ENCODE data around the gene OVCH2.
"Not testable (repeated sequence)": the region's sequence is repeated elsewhere in the genome, so short reads cannot be mapped to it uniquely, and the experiment has no call there.

The OVCH2 gene, protein sequence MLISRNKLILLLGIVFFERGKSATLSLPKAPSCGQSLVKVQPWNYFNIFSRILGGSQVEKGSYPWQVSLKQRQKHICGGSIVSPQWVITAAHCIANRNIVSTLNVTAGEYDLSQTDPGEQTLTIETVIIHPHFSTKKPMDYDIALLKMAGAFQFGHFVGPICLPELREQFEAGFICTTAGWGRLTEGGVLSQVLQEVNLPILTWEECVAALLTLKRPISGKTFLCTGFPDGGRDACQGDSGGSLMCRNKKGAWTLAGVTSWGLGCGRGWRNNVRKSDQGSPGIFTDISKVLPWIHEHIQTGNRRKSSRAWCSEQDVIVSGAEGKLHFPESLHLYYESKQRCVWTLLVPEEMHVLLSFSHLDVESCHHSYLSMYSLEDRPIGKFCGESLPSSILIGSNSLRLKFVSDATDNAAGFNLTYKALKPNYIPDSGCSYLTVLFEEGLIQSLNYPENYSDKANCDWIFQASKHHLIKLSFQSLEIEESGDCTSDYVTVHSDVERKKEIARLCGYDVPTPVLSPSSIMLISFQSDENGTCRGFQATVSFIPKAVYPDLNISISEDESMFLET

DNA sequence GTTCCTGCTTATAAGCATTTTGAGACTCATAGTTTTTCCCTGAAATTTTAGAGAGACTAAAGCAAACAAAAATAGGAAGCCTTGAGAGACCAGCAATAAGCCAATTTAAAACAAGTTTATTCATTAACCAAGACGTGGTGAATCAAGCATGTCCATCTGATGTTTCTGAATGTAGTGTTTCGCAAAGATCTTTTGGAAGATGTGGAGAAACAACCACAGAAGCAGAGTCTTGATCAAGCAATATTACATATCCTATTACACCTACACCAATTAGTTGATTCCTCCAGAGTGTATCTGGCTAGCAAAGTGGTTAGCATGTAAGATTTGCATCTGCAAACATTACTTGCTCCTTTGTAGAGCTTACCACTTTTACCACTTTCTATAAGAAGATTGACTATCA, at the start of gene OVCH2:
Gene OVCH2 (minus strand): TSS at position 101 of the 400 bp plus-strand sequence. CDS start 83 bp downstream, at position 18.
- no peak for DNase-seq (ENCODE audit: low read depth)

DNA sequence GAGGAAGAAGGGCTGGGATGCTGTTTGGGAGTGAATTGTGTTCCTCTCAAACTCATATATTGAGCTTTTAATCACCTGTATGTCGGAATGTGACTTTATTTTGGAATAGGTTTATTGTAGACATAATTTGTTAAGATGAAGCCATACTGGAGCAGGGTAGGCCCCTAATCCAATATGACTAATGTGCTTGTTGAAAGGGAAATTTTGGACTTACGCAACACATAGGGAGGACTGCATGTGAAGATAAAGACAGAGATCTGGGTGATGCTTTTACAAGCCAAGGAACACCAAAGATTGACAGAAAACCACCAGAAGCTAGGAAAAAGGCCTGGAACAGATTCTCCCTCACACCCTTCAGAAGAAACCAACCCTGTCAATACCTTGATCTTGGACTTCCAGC, 43.2 kb upstream of the OVCH2 start:
- no peak for DNase-seq (ENCODE audit: low read depth)

DNA sequence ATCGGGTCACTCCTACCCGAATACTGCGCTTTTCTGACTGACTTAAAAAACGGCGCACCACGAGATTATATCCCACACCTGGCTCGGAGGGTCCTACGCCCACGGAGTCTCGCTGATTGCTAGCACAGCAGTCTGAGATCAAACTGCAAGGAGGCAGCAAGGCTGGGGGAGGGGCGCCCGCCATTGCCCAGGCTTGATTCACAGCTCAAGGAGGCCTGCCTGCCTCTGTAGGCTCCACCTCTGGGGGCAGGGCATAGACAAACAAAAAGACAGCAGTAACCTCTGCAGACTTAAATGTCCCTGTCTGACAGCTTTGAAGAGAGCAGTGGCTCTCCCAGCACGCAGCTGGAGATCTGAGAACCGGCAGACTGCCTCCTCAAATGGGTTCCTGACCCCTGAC, 28.5 kb upstream of the OVCH2 start:
- not testable (repeated sequence) for DNase-seq (ENCODE audit: low read depth)

DNA sequence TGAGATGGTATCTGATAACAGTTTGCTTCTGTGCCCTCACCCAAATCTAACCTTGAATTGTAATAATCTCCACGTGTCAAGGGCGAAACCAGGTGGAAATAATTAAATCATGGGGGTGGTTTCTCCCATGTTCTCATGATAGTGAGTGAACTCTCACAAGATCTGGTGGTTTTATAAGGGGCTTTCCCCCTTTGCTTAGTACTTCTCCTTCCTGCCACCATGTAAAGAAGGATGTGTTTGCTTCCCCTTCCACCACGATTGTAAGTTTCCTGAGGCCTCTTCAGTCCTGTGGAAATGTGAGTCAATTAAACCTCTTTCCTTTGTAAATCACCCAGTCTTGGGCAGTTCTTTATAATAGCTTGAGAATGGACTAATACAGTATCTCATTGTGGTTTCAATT, 8.5 kb upstream of the OVCH2 start:
- DNase-seq (ENCODE audit: low read depth) = no peak

DNA sequence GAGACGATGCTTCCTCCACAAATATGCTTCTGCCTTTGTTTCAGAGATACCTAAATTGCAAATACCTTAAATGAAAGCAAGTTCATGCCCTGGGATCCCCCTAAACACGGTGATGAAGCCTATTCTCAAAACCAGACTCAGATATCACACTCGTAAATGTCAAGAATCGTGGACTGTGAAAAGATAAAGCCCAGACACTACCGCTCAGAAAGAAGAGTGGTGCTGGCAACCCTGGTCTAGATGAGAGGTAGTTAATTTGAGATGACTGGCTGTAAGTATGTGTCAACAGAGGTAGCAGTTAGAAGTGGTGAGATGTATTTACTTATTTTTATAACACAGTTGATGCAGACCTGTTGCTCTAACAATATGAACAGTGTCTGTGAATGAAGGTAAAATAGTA, 2.5 kb downstream of the OVCH2 start:
- DNase-seq (ENCODE audit: low read depth) = no peak

DNA sequence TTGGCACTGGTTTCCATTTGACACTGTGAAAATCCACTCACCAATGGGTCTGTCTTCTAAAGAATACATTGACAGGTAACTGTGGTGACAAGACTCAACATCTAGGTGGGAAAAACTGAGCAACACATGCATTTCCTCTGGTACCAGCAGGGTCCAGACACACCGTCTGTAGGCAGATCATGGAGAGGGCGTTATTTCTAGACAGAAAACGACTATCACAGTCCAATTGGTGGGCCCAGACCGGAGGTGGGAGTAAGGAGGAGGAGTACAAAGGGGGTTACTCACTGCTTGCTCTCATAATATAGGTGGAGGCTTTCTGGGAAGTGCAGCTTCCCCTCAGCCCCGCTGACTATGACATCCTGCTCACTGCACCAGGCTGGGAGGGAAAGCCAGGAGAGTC, 9.9 kb downstream of the OVCH2 start:
- DNase-seq (ENCODE audit: low read depth) = no peak

DNA sequence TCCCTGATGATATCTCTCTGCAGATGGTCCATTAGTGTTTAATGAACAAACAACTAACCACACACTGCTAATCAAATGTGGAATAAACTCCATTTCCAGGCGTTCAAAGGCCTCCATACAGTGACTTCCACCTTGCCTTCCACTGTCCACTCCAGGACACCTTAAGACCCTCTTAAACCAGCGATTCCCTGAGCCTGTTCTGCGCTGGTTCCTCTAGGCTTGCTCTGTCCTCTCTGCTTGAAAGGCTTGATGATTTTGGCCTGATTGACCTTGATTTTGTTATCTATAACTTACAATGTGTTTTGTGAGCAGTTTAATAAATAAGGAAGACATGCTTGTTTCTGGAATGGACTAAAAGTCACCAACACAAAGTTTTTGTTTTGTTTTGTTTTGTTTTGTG, 12.0 kb downstream of the OVCH2 start:
- no peak for DNase-seq (ENCODE audit: low read depth)

DNA sequence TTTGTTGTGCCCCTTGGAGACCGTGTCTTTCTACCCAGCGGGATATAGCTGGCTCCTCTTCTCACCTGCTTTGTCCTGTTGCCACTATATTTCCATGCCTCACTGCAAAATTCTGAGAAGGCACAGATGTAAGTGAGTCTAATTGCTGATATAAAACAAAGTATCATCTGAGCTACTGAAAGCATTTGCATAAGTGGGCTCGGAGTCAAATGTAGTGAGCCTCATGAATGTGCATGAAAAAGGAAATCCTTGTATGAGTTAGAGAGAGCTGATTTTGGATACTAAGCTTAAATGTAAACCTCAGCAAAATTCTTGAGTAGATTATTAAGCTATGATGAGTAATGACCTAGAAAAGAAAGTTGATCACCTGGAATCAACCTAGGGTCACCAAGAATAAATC, 13.9 kb downstream of the OVCH2 start:
- no peak for DNase-seq (ENCODE audit: low read depth)

DNA sequence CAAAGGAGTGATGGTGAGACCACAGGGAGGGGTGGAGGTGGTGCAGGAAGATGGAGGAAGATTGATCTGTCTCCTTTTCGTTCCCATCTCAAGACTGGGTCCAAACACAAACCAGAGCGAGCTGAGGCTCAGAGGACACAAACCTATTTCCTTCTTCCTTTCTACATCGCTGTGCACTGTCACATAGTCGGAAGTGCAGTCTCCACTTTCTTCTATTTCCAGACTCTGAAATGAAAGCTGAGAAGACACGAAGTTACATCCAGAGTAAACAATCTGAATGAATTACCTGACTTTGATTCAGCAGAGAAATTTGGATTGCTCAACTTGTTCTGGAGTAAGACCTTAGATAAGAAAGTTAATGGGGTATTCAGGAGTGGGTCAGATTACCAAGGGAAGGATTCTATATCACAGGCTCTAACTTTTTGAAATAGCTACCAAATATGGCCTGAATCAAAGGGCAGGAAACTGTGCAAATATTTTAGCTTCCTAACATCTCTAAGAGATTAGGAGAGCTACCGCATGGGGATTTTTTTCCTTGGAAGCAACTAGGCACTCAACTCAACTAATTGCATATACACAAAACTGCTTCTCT, 14.4 kb downstream of the OVCH2 start:
- no peak for DNase-seq (ENCODE audit: low read depth)

DNA sequence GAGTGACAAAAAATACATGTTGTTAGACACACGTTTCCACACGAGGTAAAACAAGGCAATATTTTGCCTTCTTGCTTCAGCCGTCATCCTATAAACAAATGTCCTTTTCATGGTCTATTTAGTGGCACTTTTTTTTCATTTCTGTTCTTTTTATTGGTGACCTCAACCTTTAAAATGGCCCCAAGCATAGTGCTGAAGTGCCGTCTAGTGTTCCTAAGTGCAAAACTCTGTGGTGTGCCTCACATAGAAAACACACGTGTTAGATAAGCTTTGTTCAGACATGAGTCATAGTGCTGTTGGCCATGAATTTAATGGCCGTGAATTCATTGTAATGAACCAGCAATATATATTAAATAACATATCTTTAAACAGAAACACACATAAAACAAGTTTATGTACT, 15.6 kb downstream of the OVCH2 start:
- DNase-seq (ENCODE audit: low read depth) = no peak

DNA sequence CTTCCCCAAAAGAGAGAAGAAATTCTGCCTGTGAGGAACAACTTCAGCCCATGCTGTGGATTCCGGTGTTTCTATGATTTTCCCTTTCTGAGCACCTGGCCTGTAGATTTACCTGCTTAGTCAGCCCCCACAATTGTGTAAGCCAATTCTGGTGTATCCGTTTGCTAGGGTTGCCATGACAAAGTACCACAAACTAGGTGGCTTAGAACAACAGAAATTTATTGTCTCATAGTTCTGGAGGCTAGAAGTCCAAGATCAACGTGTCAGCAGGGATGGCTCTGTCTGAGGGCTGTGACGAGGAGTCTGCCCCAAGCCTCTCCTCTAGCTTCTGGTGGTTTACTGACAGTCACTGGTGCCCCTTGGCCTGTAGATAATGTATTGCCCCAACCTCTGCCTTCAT, 17.0 kb downstream of the OVCH2 start:
- no peak for DNase-seq (ENCODE audit: low read depth)

DNA sequence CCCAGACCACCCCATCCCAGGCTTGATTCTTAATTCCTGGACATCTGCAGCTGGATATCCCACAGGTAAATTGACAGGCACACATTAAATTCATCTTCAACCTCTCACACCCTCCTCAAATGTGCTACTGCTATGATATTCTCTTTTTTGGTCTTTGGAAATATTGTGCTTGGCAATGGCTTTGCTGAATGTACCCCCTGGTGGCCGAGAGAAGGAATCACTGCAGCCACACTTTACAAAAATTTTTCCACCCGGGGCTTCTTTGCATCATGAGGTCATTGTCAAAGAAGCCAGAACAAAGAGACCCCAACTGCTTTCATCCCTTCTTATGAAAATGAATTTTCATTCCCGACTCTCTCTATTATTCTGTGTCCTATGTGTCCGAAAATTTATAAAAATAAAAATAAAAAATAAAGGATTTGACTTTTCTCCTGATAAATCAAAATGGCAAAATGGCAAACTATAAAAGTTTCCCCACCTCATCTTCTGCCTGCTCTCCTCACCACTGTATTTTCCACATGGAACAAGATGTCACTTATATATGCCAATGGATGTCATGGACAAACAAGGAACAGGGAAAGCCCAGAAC, 17.9 kb downstream of the OVCH2 start:
- DNase-seq (ENCODE audit: low read depth) = no peak

DNA sequence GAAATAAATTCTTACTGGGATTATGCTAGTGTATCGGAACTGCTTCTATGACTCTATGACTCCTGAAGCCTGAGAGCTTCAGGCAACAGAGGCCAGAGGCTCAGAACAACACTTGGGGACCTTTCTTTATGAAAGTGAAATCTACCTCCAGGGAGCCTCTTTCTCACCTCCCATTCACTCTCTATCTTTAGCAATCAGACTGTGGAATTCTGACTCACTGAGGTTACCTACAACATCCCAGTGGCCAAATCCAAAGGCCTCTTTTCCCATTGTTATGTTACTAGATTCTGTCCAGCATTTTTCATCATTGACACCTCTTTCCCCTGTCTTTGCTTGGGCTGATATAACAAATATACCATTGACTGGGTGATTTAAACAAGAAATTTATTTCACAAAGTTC, 18.9 kb downstream of the OVCH2 start:
- no peak for DNase-seq (ENCODE audit: low read depth)

DNA sequence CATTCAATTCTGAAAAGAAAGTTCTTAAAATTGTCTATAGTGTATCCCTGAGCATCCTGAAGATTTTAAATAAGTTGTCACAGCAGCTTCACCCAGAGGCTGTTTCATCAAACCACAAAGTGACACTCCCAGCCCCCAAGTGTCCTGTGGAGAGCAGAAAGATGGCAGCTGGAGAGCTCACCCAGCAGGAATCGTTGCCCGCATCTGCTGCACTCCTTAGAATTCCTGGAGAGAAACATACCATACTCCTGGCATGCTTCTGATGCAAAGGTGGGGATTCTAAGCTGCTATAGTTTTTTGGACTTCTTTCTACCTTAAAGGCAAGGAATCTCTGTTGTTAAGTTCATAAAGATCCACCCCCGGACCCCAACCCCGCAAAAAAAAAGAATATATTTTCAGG, 19.5 kb downstream of the OVCH2 start:
- DNase-seq (ENCODE audit: low read depth) = no peak

DNA sequence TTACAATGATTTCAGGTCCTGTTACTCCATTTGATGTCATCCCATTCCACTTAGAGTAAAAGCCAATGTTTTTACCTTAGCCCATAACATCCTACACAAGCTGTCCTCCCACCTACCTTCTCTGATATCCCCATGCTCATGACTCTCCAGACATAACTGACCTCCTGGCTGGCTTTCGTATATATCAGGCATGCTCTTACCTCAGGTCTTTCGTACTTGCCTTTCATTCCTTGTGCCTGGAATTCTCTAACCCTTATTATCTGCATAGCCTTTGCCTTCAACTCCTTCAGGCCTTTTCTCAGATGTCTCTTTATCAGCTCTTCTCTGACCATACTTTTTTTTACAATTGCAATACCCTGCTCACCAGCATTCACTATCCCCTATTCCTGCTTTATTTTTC, 22.7 kb downstream of the OVCH2 start:
- no peak for DNase-seq (ENCODE audit: low read depth)

DNA sequence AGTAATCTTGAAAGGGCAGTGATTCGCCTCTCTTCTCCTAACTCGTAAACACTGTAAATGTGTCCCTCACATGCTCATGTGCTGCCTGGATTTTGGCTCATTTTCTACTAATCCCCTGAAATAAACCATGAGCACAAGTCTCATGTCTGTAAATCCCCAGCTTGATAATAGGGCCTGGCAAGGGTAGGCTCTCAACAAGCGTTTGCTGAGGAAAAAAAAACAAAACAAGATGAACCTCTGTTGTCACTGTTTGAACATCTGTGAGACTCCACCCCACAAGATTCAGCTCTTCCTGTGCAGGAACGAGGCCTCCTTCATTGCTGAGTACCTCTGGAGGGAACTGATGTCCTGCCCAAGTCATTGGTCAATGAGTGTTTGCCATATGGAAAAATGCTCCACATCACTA, 28.5 kb downstream of the OVCH2 start:
- no peak for DNase-seq (ENCODE audit: low read depth)

DNA sequence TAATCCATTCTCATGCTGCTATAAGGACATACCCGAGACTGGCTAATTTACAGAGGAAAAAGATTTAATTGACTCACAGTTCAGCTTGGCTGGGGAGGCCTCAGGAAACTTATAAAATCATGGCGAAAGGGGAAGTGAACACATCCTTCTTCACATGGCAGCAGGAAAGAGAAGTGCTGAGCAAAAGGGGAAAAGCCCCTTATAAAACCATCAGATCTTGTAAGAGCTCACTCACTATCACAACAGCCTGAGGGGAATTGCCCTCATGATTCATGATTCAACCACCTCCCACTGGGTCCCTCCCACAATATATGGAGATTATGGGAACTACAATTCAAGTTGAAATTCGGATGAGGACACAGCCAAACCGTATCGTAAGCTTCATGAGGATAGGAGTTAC, 29.2 kb downstream of the OVCH2 start:
- no peak for DNase-seq (ENCODE audit: low read depth)

DNA sequence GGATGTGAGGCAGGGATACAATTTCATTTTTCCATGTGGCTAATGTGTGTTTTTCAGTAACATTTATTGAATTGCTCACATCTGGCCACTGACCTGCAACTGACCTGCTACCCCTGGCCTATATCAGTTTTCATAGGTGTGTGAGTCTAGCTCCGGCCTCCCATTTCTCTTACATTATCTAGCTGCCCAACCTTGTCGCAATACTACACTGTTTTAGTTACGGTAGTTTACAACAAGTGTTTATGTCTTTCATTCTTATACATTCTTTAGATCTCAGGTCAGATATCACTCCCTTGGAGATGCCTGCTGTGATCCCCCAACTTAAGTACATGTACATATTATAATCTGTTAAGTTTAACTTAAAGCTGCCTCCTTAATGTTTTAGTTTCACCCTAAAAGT, 30.6 kb downstream of the OVCH2 start:
- no peak for DNase-seq (ENCODE audit: low read depth)

DNA sequence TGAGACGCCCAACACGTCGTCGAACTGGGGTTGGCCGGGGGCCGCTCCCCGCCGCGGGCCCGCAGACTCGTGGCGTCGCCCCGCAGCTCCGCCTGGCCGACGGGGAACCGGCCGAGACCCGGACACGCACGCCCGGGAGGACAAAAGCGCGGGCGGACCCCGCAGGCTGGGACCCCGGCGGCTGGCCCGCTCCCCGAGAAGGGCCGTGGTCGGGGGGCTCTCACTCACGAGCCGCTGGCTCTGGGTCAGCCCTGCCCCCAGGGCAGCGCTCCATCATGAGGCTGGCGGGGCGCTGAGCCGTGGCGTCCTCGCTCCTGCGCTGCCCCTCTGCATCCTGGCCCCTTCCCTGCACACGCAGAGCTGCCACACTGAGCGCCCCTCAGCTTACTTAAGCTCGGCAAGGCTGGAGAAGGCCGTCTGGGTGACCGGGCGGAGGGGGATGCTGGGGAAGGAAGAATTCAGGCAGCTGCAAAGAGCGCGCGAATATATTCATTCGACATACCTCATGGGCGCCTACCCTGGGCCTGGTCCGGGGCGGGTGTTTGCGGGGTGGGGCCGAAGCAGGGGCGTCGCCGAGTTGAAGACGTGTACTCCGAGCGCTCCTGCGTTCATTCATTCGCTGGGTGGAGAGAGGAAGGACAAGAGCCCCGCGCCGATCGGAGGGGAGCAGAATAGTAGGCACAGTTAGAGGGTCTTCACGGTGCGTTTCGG, 32.4 kb downstream of the OVCH2 start:
- no peak for DNase-seq (ENCODE audit: low read depth)

DNA sequence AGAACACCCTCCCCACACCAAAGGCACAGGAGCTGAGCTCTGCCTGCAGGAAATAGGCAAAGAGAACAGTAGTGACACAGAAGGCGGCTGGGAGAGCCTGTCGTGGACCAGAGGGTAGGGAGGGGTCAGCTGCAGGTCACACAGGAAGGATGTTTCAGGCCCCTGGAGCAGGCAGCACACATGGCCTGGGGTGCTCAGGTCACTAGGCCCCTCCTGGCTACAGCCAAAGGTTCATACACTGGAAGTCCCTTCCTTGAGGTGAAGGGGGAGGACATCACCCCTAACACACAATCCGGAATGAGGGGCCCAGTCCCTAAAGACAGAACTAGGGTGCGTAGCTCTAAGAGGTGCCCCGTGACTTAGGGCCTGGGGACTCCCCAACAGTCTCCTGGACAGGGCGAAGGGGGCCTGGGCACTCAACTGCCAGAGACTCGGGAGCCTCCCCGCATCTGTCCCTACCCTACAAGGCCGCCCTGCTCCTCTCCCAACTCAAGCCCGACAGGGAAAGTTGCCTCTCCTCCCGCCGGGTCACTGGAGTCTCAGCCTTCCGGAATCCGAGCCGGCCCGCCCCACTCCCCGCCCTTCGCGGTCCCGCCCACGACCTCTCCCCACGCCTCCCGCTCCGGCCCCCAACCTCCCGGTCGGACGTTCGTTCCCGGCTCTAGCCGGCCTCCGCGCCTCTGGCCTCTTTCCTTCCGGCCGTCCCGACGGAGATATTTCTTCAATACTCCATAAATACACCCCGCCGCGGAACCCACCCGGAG, 33.1 kb downstream of the OVCH2 start, which contains the start of gene CYB5R2:
Gene CYB5R2 (minus strand): TSS at position 541 of the 764 bp plus-strand sequence. CDS start 675 bp downstream, outside the sequence.
- DNase-seq (ENCODE audit: low read depth) = no peak

DNA sequence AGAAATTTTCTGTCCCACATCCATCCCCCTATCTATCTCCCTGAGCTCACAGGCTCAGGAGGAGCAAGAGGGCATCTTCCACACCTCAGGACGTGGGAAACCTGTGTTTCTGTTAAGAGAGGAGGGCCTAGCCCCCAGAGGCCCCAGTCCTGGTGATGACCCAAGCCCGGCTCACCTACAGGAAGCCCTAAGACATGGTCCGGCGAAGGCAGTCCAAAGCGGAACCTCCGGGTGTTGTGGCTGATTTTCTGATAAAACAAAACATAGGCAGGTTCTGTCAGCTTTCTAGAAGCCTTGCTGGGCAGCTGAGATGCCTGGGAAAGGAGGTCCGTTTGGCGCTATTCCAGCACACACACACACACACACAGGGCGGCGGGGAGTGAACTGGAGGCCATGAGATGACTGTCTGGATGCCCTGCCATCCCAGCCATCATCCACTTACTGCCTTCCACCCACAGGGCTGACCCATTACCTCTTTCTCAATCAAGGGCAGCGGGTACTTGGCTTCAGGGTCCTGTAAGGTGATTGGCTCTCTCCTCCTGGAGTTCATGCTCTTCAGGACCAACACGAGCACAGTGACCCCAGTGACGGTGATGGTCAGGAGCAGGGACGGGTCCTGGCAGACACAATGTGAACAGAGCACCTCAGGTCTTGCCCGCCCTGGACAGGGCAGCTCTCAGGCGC, 33.9 kb downstream of the OVCH2 start:
- DNase-seq (ENCODE audit: low read depth) = no peak

All from stimulated activated CD8-positive, alpha-beta memory T cell treated with anti-CD3 and anti-CD28 coated beads, Interleukin-12 subunit alpha, Interleukin-12 subunit beta, amount 100 ng/mL, for 1 hour (primary cell).